Measurements from ENCODE around the gene ESRRB.
"Not testable (repeated sequence)": the region's sequence is repeated elsewhere in the genome, so short reads cannot be mapped to it uniquely, and the experiment has no call there.

Gene ESRRB

GRCh38 chr14:76498976-76499375 lies 123.0 kb downstream of the ESRRB start:
- DNase-seq: no peak

GRCh38 chr14:76499399-76499798 lies 123.5 kb downstream of the ESRRB start:
- DNase-seq: no peak

GRCh38 chr14:76500011-76500410 lies 124.1 kb downstream of the ESRRB start:
- peak; percentile 51 for DNase-seq

- no peak for DNase-seq
These were observed 124.5 kb downstream of the ESRRB start for GRCh38 chr14:76500480-76500879.

DNA sequence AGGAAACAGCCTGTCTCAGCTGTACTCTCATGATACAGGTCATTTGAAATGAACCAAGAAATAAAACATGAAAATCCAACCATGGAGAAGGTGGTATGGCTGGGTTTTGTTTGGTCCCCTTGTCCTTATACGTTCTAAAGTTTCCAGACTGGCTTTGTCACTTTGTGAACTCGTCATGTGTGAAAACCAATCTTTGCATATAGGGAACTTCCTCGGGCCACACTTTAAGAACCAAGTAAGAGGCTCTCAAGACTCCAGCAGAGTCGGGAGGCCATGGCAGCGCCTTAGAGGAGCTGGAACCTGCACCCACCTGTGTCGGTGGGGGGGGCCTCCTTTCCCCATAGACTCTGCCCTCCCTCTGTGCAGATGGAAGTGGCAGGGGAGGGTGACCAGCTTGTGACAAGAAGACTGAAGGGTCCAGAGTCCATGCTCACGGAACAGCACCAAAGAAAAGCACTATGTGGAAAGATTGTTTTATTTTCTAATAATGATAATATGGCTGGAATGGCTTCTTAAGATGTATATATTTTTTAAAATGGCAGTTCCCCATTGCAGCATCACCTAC lies 125.3 kb downstream of the ESRRB start:
- no peak for DNase-seq

DNA sequence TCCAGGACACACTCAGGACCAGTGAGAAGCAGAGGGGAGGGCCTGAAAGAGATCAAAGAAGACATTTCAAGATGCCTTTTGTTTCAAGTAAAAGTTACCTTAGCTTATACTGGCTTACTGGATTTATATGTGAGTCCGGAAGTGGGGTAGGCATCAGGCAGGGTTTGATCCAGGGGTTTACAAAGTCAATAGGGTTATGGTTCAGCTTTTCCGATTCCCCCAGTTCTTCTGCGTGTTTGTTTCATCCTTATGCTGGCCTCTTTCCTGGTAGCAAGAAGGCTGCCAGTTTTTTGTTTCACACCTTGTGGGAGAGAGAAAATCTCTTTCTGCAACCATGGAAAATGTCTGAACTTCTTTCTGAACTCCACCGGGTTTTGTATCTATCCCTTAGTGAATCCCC lies 126.3 kb downstream of the ESRRB start:
- DNase-seq: no peak

- DNase-seq: no peak
These were observed 126.7 kb downstream of the ESRRB start for GRCh38 chr14:76502638-76503037.

DNA sequence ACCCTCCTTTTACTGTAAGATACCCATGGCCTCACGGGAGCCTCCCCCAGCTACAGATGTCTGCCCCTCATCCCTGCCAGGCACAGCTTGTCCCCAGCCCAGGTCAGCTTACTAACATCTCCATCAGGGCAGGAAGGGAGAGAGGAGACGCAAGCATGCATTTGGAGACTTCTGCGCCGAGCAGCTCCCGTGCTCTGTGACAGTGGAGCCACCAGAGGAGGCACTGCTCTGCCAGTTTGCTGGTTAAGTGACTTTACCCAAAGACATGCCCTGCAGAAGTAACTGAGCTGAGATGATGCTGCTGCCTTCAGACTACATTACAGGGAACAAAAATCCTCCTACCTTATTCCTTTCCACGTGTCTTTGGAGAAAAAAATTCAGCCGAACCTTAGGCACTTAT lies 133.4 kb downstream of the ESRRB start:
- DNase-seq: no peak

- no peak for DNase-seq
These were observed 134.2 kb downstream of the ESRRB start for GRCh38 chr14:76510181-76510580.

DNA sequence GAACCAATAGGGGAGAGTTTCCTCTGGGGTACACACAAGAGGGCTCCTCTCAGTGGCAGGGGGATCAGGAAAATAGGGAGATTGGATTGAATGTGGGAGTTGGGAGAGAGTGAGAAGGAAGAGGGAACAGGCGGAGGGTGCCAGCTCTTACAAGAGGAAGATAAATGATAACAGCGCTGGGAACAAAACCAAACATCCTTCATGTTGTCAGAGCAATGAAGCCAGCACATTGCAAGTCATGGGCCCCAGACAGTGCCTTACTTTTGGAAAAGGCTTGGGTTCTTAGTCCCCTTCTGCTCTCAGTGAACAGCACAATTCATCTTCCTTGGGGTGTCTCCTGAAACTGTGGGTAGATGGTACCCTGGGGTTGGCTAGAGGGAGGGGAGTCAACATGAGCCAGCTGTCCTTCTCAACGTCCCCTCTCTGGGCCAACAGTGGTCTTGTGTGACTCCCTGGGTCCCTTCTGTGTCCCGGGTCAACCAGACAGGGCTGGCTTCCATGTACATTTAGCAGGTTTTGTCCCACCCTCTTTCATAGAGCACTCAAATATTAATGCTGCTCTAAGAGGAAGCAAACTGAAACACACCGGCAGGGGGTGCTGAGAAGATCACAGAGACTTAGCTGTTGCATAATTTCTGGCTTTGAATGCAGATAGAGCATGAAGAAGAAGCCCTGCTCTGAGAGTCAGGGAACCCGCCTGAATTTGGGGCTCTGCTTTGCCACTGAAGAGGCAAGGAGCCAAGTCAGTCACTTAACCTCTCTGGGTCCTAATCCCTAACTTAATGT lies 138.5 kb downstream of the ESRRB start:
- DNase-seq: no peak

DNA sequence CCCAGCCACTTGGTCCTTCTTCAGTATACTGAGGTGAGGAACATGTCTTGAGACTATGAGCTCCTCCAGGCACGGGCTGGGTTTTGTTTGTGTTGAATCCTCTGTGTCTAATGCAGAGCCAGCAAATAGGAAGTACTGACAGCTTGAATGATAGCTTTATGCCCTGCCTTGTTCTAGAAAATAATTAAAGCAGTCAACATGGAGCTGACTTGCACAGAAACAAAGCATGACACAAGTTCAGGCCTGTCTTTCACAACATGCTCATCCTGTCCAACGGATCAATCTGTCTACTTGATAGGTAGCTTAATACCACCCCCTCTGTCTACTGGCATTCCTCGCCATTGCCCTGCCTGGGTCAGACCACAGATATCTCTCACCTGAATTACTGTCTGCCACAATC lies 140.9 kb downstream of the ESRRB start:
- no peak for DNase-seq

DNA sequence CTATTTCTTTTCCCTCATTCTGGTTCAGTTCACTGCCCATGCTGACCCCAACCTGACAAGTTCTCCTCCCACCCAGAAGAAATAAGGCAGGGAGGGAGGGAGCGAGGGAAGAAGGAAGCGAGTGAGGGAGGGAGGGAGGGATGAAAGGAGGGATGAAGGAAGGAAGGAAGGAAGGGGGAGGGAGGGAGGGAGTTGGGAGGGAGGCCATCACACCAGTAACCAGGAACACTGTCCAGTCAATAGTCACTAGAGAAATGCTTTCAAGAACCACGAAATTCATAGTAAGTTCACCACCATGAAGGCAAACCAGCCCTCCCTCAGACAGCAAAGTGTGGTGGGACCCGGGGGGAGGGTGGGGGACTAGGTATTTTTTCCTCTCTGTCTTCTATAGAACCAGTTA lies 142.4 kb downstream of the ESRRB start:
- DNase-seq: no peak

- no peak for DNase-seq
These were observed 149.3 kb downstream of the ESRRB start for GRCh38 chr14:76525106-76525821.

DNA sequence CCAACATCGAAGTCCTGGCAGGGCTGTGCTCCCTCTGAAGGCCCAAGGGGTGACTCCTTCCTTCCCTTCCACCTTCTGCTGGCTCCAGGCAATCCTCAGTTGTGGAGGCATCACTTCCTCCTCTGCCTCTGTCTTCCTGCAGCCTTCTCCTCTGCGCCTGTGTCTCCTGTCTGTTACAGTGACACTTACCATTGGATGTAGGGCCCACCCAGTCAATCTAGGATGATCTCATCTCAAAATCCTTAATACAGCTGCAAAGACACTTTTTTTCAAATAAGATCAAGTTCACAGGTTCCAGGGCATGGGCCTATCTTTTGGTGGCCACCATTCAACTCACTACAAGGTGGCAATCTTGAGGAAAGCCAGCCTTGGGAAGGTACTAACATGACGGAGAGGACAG lies 155.1 kb downstream of the ESRRB start:
- DNase-seq: no peak

DNA sequence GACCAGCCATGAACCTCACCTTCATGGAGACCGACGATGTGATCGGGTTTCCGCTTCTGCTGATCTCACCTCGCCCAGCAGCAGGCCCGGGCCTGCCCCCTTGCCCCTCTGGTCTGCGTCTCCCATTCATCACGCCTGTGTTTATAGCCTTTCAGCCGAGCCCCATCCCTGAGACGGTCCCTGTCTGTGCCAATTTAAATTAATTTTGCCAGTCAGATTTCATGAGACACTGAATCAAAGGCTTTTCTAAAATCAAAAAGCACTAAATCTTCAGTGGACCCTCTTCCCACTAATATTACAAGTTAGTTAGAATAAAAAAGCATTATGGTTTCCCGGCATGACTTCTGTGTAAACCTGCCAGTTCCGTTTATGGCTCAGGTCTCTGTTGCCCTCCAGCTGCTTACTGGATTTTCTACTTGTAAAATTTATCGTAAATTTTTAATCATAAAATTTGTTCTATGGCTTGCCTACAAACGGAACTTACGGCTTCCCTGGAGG lies 155.9 kb downstream of the ESRRB start:
- no peak for DNase-seq

DNA sequence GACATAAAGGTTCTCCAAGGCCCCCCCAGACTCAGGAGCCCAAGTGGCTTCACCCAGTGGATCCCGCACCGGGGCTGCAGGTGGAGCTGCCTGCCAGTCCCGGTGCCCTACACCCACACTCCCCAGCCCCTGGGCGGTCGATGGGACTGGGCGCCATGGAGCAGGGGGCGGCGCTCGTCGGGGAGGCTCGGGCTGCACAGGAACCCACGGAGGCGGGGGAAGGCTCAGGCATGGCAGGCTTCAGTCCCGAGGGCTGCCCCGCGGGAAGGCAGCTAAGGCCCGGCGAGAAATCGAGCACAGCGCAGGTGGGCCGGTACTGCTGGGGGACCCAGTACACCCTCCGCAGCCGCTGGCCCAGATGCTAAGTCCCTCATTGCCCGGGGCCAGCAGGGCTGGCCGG lies 160.7 kb downstream of the ESRRB start:
- not testable (repeated sequence) for DNase-seq

DNA sequence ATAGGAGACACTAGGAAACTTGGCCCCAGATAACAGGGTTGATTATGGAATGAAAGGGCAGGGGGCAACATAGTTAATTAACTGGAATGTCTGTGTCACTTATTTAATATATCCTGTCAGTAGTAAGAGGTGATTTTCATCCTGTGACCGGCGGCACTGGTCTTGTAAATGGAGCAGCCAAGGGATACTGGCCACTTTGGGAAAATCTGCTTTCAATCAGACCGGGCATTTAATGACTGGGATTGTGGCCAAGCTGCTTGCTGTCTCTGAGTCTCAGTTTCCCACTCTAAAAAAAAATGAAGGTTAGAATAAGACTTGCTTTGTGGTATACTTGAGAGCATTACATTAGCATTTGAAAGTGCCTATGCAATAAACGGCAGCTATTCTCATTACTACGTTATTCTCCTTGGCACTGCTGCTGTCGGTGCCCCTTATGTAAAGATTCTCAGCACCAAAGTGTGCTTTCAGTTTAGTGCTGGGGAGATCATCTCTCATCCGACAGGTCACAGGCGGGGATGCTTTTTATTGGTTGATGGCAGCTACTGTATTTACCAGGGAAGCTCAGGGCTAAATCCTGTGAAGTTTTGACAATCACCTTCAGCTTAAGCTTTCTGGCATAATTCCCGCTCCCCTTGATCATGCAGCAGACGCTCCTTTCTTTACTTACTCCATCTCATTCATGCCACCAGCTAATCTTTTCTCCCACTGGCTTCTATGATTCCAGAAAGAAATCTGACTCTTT lies 162.1 kb downstream of the ESRRB start:
- no peak for DNase-seq

DNA sequence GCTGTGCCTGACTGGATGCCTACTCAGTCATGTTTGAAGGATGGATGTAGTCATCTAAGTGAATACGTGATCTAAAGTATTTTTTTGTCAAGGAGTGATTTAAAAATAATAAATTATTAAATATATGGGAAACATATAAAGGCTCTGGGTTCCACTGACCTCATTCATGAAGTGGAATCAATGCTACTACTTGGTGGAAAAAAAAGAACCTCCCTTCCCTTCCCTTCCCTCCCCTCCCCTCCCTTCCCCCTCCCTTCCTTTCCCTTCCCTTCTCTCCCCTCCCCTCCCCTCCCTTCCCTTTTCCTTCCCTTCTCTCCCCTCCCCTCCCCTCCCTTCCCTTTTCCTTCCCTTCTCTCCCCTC lies 162.7 kb downstream of the ESRRB start:
- no peak for DNase-seq

DNA sequence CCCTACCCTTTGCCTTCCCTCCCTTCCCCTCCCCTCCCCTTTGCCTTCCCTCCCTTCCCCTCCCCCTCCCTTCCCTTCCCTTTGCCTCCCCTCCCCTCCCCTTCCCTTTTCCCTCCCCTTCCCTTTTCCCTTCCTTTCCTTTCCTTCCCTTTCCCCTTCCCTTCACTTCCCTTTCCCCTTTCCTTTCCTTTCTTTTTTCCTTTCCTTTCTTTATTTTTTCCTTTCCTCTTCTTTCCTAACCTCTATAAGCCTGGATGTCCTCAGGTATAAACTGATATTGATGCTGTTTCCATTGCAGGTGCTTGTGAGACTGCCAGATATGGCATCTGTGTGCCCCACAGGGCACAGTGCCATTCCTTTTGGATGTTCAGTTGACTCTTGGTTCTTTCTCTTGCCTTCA lies 163.2 kb downstream of the ESRRB start:
- DNase-seq: no peak

DNA sequence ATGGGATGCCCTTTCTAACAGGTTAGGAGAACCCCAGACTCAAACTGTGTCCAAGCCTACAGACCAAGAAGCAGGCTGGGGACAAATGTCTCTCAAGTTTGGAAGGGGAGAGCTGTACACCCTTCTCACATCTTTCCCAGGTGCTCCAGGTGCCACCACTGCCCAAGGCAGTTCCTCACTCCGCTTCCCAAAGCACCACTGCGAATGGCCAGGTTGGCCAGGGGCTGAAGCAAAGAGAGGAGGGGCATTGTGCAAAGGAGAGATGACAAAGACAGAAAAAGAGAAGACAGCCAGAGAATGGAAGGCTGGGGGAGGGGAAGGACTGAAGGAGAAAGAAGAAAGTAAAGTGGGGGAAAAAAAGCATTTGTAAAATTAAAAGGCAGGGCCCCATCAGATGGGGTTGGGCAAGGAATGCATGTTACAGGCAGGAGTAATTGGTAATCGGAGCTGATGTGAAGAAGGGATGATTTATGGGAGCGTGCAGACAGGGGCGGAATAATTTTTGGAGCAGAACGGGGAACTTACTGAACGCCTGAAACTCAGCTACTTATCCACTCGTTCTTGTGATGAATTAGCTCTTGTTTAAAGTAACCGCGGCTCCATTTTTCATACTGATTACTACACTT lies 165.8 kb downstream of the ESRRB start:
- DNase-seq: no peak

- DNase-seq: peak; percentile 53
These were observed 170.7 kb downstream of the ESRRB start for GRCh38 chr14:76546426-76547221.

- no peak for DNase-seq
These were observed 171.9 kb downstream of the ESRRB start for GRCh38 chr14:76547831-76548230.
